Suprapubic skin (tissue), 4 donors: Measurements from ENCODE around the gene TKT. TPM values are rescaled to one million over a fixed set of nuclear protein-coding genes. Genes with fewer than 3 reads are reported as not detected.
A peak's percentile ranks its signal among the peaks of the same experiment; 100 is the strongest.
"Not testable (repeated sequence)": the region's sequence is repeated elsewhere in the genome, so short reads cannot be mapped to it uniquely, and the experiment has no call there.

Experiments used
- DNase-seq, 2 donors: peaks; one replicate each; pipeline ENCODE4 v3.0.0-alpha.2; 2019; ENCODE audit warnings: low spot score in 2 of 2
- H3K27ac ChIP-seq: fragments of 200-600 bp; sonication (generic); one replicate; pipeline ENCODE4 v1.5.1; 2019
- H3K27me3 ChIP-seq: fragments of 200-600 bp; sonication (generic); one replicate; pipeline ENCODE4 v1.5.1; 2019
- H3K36me3 ChIP-seq: fragments of 200-600 bp; sonication (generic); one replicate; pipeline ENCODE4 v1.5.1; 2019
- H3K4me1 ChIP-seq: fragments of 200-600 bp; sonication (generic); one replicate; pipeline ENCODE4 v1.5.1; 2019
- H3K4me3 ChIP-seq: fragments of 200-600 bp; sonication (generic); one replicate; pipeline ENCODE4 v1.5.1; 2019; ENCODE audit warnings: mild to moderate bottlenecking
- H3K9me3 ChIP-seq: fragments of 200-600 bp; sonication (generic); one replicate; pipeline ENCODE4 v1.5.1; 2019
- EP300 ChIP-seq: sonication (generic); formaldehyde crosslinking; IDR thresholded peaks from one replicate; pipeline ENCODE4 v1.6.1; 2017; ENCODE audit warnings: antibody characterized with exemption
- POLR2A ChIP-seq, 2 donors: fragments of 450-650 bp; IDR thresholded peaks; one replicate each; pipeline ENCODE4 v1.6.1; 2017; ENCODE audit warnings: antibody characterized with exemption in 2 of 2, mild to moderate bottlenecking in 2 of 2, moderate library complexity in 2 of 2
- POLR2AphosphoS5 ChIP-seq, 3 donors: sonication (generic); formaldehyde crosslinking; IDR thresholded peaks; one replicate each; pipeline ENCODE4 v1.6.1; 2017; ENCODE audit warnings: antibody characterized with exemption in 3 of 3
- WGBS: methylation state at CpG from one replicate; pipeline ENCODE4 v1.1.5; 2018; 5-methylcytosine and 5-hydroxymethylcytosine counted together
- total RNA-seq, 4 donors: library from RNA; depleted of rRNA; stranded (reverse); fragments of >200 nt; gene quantifications; one replicate each; pipeline ENCODE4 v1.1.0, GENCODE V29; 2016
- TF ChIP-seq, protein P1 (sequence below), 2 donors: fragments of 200-600 bp in 1 of 2; fragments of 450-650 bp in 1 of 2; sonication (generic) in 1 of 2; IDR thresholded peaks; one replicate each; pipeline ENCODE4 v1.5.1; 2016 to 2019; ENCODE audit warnings: antibody characterized with exemption in 2 of 2, mild to moderate bottlenecking in 1 of 2, moderate library complexity in 1 of 2

TKT gene
- total RNA-seq, 4 donors from 2014 or later: 107 to 194 (median 155) TPM

DNA sequence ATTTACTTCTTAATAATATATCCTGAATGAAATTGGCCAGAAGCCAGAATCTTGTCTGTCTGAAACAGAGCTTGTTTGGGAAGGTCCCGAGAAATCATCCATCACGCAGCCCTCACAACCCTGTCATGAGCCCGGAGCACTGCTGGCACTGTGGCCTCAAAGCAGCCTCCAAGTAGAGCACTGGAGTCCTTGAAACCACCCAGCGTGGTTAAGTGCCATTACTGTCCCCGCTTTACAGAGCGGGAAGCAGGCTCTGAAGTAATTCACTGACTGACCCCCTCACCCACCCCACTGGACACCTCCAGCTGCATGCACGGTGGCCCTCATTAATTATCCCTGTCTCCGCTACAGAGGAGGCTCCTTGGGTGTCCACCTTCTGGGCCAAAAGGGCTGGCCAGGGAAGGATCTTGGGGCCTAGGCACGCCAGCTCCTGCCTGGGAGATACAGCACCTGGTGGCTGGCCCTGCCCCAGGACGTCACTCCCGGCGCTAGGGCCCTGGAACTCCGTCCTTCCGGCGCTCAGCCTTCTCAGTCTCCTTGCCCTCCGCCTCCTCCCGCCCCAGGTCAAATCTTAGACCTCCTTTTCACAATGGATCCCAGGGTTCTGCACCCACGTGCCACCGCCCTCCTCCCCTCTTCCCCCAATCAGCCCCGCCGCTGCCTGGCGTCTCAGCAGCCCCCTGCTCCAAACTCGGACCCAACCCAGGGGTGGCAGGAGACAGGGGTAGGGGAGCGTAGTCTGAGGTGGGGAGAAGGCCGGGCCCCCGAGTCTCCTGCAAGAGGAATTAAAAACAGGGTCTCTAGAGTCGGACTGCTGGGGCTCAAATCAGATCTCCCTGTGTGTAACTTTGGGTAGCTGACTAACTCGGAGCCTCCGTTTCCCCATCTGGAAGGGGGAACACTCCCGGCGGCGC, 1.1 kb downstream of the TKT start:
- Histone ChIP-seq H3K4me3 (peak overlapping the region; percentile 91), H3K27ac (peak overlapping the region; percentile 84), H3K4me1 (peaks cover 40% of the 10 kb centered on the region), H3K9me3 (no peaks in the 10 kb centered on the region), H3K36me3 (no peaks in the 10 kb centered on the region), H3K27me3 (no peaks in the 10 kb centered on the region)
- peak in 1 of 2 donors; percentile 76 for DNase-seq
- TF ChIP-seq EP300: no peak
- no peak for TF ChIP-seq POLR2A (IDR thresholded peaks at IDR 0.05)
- no peak for TF ChIP-seq POLR2AphosphoS5 (IDR thresholded peaks at IDR 0.05)
- TF ChIP-seq, protein P1, sequence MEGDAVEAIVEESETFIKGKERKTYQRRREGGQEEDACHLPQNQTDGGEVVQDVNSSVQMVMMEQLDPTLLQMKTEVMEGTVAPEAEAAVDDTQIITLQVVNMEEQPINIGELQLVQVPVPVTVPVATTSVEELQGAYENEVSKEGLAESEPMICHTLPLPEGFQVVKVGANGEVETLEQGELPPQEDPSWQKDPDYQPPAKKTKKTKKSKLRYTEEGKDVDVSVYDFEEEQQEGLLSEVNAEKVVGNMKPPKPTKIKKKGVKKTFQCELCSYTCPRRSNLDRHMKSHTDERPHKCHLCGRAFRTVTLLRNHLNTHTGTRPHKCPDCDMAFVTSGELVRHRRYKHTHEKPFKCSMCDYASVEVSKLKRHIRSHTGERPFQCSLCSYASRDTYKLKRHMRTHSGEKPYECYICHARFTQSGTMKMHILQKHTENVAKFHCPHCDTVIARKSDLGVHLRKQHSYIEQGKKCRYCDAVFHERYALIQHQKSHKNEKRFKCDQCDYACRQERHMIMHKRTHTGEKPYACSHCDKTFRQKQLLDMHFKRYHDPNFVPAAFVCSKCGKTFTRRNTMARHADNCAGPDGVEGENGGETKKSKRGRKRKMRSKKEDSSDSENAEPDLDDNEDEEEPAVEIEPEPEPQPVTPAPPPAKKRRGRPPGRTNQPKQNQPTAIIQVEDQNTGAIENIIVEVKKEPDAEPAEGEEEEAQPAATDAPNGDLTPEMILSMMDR (IDR thresholded peaks at IDR 0.05): no peak
- WGBS: 2% methylated on average over 25 of the region's 32 CpGs

DNA sequence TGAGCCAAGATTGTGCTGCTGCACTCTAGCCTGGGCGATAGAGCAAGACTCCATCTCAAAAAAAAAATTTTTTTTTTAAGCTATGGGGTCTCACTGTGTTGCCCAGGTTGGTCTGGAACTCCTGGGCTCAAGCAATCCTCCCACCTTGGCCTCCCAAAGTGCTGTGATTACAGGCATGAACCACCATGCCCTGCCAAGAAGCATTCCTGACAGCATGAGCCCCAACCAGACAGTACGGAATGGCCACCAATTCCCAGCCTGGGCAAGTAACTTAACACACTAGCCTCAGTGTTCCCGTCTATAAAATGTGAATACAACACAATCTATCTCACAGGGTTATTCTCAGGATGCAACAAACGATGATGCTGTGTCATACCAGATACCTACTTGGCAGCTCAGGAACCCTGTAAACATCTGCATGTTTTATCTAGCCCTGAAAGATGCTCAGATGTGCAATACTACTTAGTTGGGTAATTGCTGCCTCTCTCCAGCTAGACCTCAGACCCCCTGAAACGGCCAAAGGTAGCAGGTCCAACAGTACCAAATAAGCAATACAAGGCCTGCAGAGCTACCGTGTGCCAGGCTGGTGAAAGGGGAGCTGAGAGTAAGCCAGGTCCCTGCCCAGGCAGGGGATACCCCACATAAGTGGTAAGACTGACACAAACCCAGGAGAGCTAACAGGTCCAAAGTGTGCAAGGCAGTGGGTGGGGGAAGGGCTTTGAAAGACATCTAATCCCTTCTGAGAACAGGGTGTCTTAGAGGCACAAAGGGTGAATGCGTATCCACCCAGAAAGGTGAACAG, 1.9 kb downstream of the TKT start:
- H3K27ac ChIP-seq: no peak overlapping the region

DNA sequence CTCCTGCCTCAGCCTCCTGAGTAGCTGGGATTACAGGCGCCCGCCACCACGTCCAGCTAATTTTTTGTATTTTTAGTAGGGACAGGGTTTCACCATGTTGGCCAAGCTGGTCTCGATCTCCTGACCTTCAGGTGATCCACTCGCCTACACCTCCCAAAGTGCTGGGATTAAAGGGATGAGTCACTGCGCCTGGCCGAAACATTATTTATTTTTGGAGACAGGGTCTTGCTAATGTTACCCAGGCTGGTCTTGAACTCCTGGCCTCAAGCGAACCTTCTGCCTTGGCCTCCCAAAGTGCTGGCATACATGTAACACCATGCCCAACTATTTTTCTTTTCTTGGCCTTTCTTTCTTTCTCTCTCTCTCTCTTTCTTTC, 2.9 kb downstream of the TKT start:
- H3K9me3 ChIP-seq, H3K27ac ChIP-seq, DNase-seq, H3K4me3 ChIP-seq, H3K27me3 ChIP-seq, H3K36me3 ChIP-seq: not testable (repeated sequence)
- WGBS: 90% methylated on average over 8 of the region's 8 CpGs
- peaks cover 40% of the 10 kb centered on the region for H3K4me1 ChIP-seq

More for the DNA sequence above, 1.9 kb downstream of the TKT start:
- no peaks in the 10 kb centered on the region for H3K9me3 ChIP-seq
- no peak for DNase-seq
- no peak for TF ChIP-seq POLR2A (IDR thresholded peaks at IDR 0.05)
- TF ChIP-seq, protein P1 (IDR thresholded peaks at IDR 0.05): no peak
- TF ChIP-seq EP300: no peak
- TF ChIP-seq POLR2AphosphoS5 (IDR thresholded peaks at IDR 0.05): no peak
- peak overlapping the region; percentile 91 for H3K4me3 ChIP-seq
- H3K36me3 ChIP-seq: no peaks in the 10 kb centered on the region
- WGBS: 52% methylated on average over 7 of the region's 7 CpGs
- H3K4me1 ChIP-seq: peaks cover 40% of the 10 kb centered on the region
- H3K27me3 ChIP-seq: no peaks in the 10 kb centered on the region

DNA sequence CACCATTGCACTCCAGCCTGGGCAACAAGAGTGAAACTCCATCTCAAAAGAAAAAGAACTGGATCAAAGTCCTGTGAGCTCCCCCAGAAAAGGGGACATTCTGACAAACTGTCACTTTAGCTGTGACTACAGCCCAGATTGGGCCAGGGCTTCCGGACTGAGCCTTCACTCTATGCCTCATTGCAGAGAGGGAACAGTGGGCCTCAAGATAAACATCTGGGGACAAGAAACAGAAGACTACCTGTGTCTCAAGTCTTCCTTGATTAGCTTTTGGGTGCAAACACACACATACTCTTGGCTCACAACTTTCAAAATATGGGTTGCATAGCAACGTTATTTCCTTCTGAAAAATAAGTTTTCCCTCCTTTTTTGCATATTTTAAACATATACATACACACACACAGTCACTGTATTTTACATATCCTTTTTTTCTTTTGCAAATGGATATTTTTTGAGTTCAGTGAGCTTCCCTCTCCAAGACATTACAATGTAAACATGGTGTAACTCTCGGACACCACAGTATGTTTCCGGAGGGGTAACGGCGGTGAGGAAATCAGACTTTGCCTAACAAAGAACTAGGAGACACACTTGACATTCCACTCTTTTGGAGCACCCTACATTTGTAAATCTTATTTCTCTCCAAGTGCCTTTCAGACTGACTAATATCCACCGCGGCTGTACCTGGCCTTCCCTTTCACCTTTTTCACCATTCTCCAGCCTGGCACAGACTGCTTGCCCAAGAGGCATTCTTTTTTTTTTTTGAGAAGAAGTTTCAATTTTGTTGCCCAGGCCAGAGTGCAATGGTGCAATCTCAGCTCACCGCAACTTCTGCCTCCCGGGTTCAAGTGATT, 3.5 kb downstream of the TKT start:
- no peaks in the 10 kb centered on the region for H3K27me3 ChIP-seq
- no peak overlapping the region for H3K27ac ChIP-seq
- DNase-seq: no peak
- H3K9me3 ChIP-seq: no peaks in the 10 kb centered on the region
- WGBS: 69% methylated on average over 10 of the region's 10 CpGs
- TF ChIP-seq, protein P1 (IDR thresholded peaks at IDR 0.05): no peak
- no peak for TF ChIP-seq EP300
- TF ChIP-seq POLR2AphosphoS5 (IDR thresholded peaks at IDR 0.05): no peak
- TF ChIP-seq POLR2A (IDR thresholded peaks at IDR 0.05): no peak
- peaks cover 40% of the 10 kb centered on the region for H3K4me1 ChIP-seq
- H3K4me3 ChIP-seq: no peak overlapping the region
- H3K36me3 ChIP-seq: no peaks in the 10 kb centered on the region

DNA sequence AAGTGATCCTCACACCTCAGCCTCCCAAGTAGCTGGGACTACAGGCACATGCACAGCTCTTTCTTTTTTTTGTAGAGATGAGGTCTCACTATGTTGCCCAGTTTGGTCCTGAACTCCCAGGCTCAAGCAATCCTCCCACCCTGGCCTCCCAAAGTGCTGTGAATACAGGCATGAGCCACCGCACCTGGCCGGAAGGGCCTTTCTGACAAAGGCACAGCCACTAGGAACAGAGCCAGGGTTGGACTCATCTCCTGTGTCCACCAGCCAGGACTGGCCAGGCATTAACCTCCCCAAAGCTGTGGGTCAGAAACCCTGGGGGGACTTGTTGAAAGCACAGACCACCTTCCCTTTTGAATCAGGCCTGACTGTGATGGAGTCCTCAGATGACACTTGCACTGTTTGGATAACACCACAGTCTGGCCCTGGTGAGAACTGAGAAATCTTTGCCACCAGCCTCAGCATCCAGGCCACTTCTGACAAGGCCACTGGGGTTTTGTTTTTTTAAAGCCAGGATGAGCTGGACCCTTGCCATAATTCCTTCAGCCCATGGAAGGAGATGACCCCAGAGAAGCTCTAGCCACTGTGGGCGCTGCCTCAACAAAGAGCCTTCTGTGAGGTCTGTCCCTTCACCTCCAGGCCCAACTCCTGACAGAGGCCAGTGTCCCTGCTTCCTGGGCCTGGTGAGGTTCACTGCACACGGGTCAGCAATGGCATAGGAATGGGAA, 4.8 kb downstream of the TKT start:
- TF ChIP-seq POLR2AphosphoS5 (IDR thresholded peaks at IDR 0.05) (no peak), POLR2A (IDR thresholded peaks at IDR 0.05) (no peak), EP300 (no peak)
- TF ChIP-seq, protein P1 (IDR thresholded peaks at IDR 0.05): no peak
- DNase-seq: no peak
- WGBS: 94% methylated on average over 4 of the region's 4 CpGs
- no peak overlapping the region for H3K27ac ChIP-seq
- H3K4me3 ChIP-seq: no peak overlapping the region
- no peaks in the 10 kb centered on the region for H3K9me3 ChIP-seq
- H3K4me1 ChIP-seq: peaks cover 37% of the 10 kb centered on the region
- no peaks in the 10 kb centered on the region for H3K36me3 ChIP-seq
- no peaks in the 10 kb centered on the region for H3K27me3 ChIP-seq
